ENCODE results near the gene HNRNPA0. TPM values are rescaled to one million over a fixed set of nuclear protein-coding genes. Genes with fewer than 3 reads are reported as not detected.

HNRNPA0 gene
- total and polyA plus RNA-seq, 11 donors = 4.0 to 27.6 (median 14.2) TPM

DNA sequence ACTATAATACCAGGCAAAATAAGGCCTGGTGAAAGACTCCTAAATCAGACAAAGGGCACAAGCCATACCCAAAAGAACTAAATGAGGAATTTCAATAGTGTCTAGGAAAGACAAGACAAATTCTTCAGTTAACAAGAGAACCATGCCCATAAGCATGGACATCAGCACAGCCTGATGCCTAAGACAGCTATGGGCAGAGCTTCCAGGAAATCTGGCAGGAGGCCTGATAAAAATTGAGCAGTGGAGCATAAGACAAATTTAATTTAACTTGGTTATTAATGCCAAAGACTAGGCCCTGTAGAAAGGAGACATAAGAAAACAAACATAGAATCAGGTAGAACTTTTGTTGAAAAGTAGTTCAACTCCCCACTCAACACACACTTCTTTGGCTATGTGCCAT is 35.6 kb downstream of the HNRNPA0 start:
- DNase-seq (no peak), ATAC-seq (no peak)
- Histone ChIP-seq H3K27ac (no peak overlapping the region), H3K4me3 (no peak overlapping the region), H3K36me3 (peaks cover 0 to 24% (median 4%) of the 10 kb centered on the region in 9 donors), H3K27me3 (no peaks in the 10 kb centered on the region), H3K9me3 (peaks cover 0 to 17% (median under 1%) of the 10 kb centered on the region in 12 donors), H3K4me1 (peaks cover 0 to 10% (median 0%) of the 10 kb centered on the region in 12 donors)
- no peak for TF ChIP-seq POLR2A (IDR thresholded peaks at IDR 0.05)
- TF ChIP-seq, protein P1, sequence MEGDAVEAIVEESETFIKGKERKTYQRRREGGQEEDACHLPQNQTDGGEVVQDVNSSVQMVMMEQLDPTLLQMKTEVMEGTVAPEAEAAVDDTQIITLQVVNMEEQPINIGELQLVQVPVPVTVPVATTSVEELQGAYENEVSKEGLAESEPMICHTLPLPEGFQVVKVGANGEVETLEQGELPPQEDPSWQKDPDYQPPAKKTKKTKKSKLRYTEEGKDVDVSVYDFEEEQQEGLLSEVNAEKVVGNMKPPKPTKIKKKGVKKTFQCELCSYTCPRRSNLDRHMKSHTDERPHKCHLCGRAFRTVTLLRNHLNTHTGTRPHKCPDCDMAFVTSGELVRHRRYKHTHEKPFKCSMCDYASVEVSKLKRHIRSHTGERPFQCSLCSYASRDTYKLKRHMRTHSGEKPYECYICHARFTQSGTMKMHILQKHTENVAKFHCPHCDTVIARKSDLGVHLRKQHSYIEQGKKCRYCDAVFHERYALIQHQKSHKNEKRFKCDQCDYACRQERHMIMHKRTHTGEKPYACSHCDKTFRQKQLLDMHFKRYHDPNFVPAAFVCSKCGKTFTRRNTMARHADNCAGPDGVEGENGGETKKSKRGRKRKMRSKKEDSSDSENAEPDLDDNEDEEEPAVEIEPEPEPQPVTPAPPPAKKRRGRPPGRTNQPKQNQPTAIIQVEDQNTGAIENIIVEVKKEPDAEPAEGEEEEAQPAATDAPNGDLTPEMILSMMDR (IDR thresholded peaks at IDR 0.05) = no peak
- intact Hi-C loops (cut with DNase I) = no loop called here

GRCh38 chr5:137716337-137716736 is 37.8 kb downstream of the HNRNPA0 start:
- Histone ChIP-seq H3K4me1 (peaks cover 0 to 15% (median 0%) of the 10 kb centered on the region in 12 donors), H3K4me3 (no peak overlapping the region), H3K27ac (no peak overlapping the region), H3K9me3 (peaks cover 0 to 22% (median 6%) of the 10 kb centered on the region in 12 donors), H3K36me3 (peaks cover 0 to 30% (median 9%) of the 10 kb centered on the region in 9 donors), H3K27me3 (no peaks in the 10 kb centered on the region)
- intact Hi-C loops (cut with DNase I) = no loop called here
- DNase-seq (no peak), ATAC-seq (no peak)
- 98 to 100% (median 99%) methylated on average over 3 of the region's 3 CpGs for WGBS, 4 donors
- TF ChIP-seq, protein P1 (IDR thresholded peaks at IDR 0.05) = no peak

- no peak for ATAC-seq
- Histone ChIP-seq H3K27ac (no peak overlapping the region), H3K36me3 (peaks cover 0 to 30% (median 9%) of the 10 kb centered on the region in 9 donors), H3K27me3 (no peaks in the 10 kb centered on the region), H3K4me3 (no peak overlapping the region), H3K4me1 (peaks cover 0 to 21% (median 0%) of the 10 kb centered on the region in 12 donors), H3K9me3 (peaks cover 0 to 22% (median 6%) of the 10 kb centered on the region in 12 donors)
- DNase-seq = no peak
- 97 to 100% (median 99%) methylated on average over 1 of the region's 1 CpG for WGBS, 4 donors
- no peak for TF ChIP-seq POLR2A (IDR thresholded peaks at IDR 0.05)
- TF ChIP-seq, protein P1 (IDR thresholded peaks at IDR 0.05) = no peak
- intact Hi-C loops (cut with DNase I) = no loop called here
These were observed 38.7 kb downstream of the HNRNPA0 start for GRCh38 chr5:137715456-137715855.

DNA sequence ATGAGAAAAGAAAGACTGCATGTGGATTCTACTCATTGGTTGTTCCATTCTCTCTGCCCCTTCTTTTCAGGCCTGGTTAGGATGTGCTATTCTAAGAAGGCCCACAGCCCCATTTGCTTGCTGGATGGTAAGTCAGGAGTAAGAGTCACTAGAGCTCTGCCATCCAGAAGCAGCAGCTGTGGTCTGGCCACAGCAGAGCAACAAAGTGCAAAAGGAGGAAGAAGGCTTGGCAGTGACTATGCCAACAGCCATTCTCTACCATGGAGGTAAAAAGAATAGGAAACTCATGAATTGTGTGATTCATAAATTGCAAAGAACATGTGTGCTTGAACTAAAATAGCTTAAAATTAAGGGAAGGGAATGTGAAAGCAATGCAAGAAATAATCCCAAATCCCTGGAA is 39.2 kb downstream of the HNRNPA0 start:
- H3K36me3 ChIP-seq = peaks cover 0 to 26% (median 9%) of the 10 kb centered on the region in 9 donors

More for the DNA sequence above, 39.2 kb downstream of the HNRNPA0 start:
- H3K27ac ChIP-seq = no peak overlapping the region
- H3K4me1 ChIP-seq = peaks cover 0 to 21% (median 0%) of the 10 kb centered on the region in 12 donors
- H3K9me3 ChIP-seq = peaks cover 0 to 22% (median 6%) of the 10 kb centered on the region in 12 donors
- no peak for ATAC-seq
- DNase-seq = no peak
- H3K27me3 ChIP-seq = no peaks in the 10 kb centered on the region
- no peak overlapping the region for H3K4me3 ChIP-seq
- no peak for TF ChIP-seq POLR2A (IDR thresholded peaks at IDR 0.05)
- TF ChIP-seq, protein P1 (IDR thresholded peaks at IDR 0.05) = no peak
- intact Hi-C loops (cut with DNase I) = no loop called here
